Camera-type eye (tissue), 1 donor: ENCODE measurements around the gene MRPS9. TPM values are rescaled to one million over a fixed set of nuclear protein-coding genes. Genes with fewer than 3 reads are reported as not detected.

Experiments used
- total RNA-seq: library from RNA; depleted of rRNA; stranded (reverse); fragments of >200 nt; gene quantifications from one replicate; pipeline ENCODE4 v1.2.3, GENCODE V29; 2014

Gene MRPS9
- 26.4 TPM for total RNA-seq

DNA sequence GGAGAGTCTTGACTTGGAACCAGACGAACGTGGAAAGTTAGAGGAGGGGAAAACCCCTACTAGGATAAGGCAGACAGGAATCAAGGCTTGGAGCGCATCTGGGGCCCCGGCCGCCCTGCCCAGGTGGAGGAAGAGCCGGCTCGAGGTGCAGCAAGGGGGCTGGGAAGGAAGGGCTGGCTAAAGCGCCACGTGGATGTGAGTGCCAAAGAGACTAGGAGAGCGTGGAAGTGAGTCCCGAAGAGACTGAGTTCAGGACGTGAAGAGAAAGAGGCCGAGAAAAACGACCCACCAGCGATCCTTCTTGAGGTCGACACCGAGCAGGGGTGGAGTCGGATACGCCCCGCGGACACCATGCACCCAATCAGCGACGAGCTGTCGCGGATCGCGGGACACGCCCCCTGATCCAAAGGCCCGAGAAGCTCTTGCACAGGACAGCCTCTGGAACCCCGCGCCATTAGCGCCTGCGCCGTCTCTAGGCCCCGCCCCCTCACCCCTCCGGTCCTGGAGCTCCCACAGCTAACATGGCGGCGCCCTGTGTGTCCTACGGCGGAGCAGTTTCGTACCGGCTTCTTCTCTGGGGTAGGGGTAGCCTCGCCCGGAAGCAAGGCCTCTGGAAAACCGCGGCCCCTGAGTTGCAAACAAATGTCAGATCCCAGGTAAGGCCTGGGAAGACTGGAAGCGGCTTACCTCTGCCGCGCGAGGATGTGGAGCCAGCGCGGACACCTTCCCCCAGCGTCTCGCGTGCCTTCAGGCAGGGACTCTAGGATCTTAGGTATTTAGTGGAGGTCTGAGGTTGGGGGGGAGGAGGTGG lies at the start of gene MRPS9:
Gene MRPS9, plus strand, starts transcription at position 498 of the 811 bp plus-strand sequence. Its CDS starts 24 bp downstream, at position 522.

Other genes with a start within 250 kb of the MRPS9 start
- gene POU3F3, start 184.0 kb upstream of the MRPS9 start, total RNA-seq: 4.2 TPM
- gene GPR45, start 203.7 kb downstream of the MRPS9 start, total RNA-seq: not detected